Vagina (tissue), 2 donors: ENCODE results near the gene FUT8.

Experiments used
- CTCF ChIP-seq, 3 experiments: fragments of 450-650 bp in 2 of 3; fragments of 200-600 bp in 1 of 3; sonication (generic) in 1 of 3; IDR thresholded peaks; one replicate each; pipeline ENCODE4 v1.5.1; 2017 to 2019; ENCODE audit warnings: antibody characterized with exemption in 3 of 3, mild to moderate bottlenecking in 2 of 3, moderate library complexity in 2 of 3
- POLR2AphosphoS5 ChIP-seq, 2 donors: sonication (generic); formaldehyde crosslinking; IDR thresholded peaks; one replicate each; pipeline ENCODE4 v1.9.0; 2017; ENCODE audit warnings: antibody characterized with exemption in 2 of 2, mild to moderate bottlenecking in 2 of 2, low read depth in 1 of 2; ENCODE audit not compliant: insufficient read depth in 1 of 2

DNA sequence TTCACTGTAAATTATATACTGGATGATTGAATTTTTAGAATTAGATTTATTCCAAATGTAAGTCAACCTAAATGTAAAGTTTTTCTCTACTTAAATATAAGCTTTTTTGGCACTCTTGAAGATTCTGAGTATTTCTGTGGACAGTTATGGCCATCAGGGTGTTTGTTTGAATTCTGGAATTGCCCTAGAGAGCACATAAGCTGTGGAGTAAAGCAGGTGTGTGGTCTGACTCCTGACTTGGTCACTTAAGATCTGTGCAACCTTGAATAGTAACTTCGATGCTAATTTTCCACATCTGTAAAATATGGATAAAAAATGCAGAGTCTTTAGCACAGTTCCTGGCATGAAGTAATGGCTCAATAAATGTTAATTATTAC lies 64.4 kb downstream of the FUT8 start:
- no peak for TF ChIP-seq POLR2AphosphoS5 (IDR thresholded peaks at IDR 0.05; ENCODE audit: insufficient read depth in 1 of 2, low read depth in 1 of 2)
- no peak for TF ChIP-seq CTCF (IDR thresholded peaks at IDR 0.05)
